Measurements from ENCODE around the gene PPP2R2D. TPM values are rescaled to one million over a fixed set of nuclear protein-coding genes. Genes with fewer than 3 reads are reported as not detected.

The PPP2R2D gene
- total RNA-seq, 4 donors from 2014 or later = 38.2 to 49.7 (median 41.0) TPM

- intact Hi-C loops (cut with DNase I) = no loop called here
- DNase-seq (ENCODE audit: extremely low spot score) = no peak
- Histone ChIP-seq H3K36me3 (no peaks in the 10 kb centered on the region), H3K4me3 (no peak overlapping the region), H3K27me3 (peaks cover 0 to 68% (median 6%) of the 10 kb centered on the region in 4 donors), H3K9me3 (no peaks in the 10 kb centered on the region), H3K4me1 (peaks cover 5 to 6% (median 5%) of the 10 kb centered on the region in 4 donors), H3K27ac (replicated peaks in 1 of 4) (no peak overlapping the region)
- TF ChIP-seq POLR2AphosphoS5 (IDR thresholded peaks at IDR 0.05) (no peak), POLR2A (IDR thresholded peaks at IDR 0.05; ENCODE audit: low read depth) (no peak), CTCF (IDR thresholded peaks at IDR 0.05) (no peak), EP300 (IDR thresholded peaks at IDR 0.05) (no peak)
- WGBS = 95% methylated on average over 17 of the region's 17 CpGs
Measured at GRCh38 chr10:131895116-131895515, 5.7 kb upstream of the PPP2R2D start.

- Histone ChIP-seq H3K4me1 (peaks cover 7 to 9% (median 7%) of the 10 kb centered on the region in 4 donors), H3K27me3 (peaks cover 0 to 58% (median 6%) of the 10 kb centered on the region in 4 donors), H3K9me3 (no peaks in the 10 kb centered on the region), H3K27ac (replicated peaks in 1 of 4) (no peak overlapping the region), H3K36me3 (no peaks in the 10 kb centered on the region), H3K4me3 (no peak overlapping the region)
- 74% methylated on average over 9 of the region's 9 CpGs for WGBS
- TF ChIP-seq POLR2A (IDR thresholded peaks at IDR 0.05; ENCODE audit: low read depth) (no peak), EP300 (IDR thresholded peaks at IDR 0.05) (no peak), CTCF (IDR thresholded peaks at IDR 0.05) (no peak), POLR2AphosphoS5 (IDR thresholded peaks at IDR 0.05) (no peak)
- no peak for DNase-seq (ENCODE audit: extremely low spot score)
- intact Hi-C loops (cut with DNase I) = no loop called here
Measured at GRCh38 chr10:131896403-131896802, 4.4 kb upstream of the PPP2R2D start.

- Histone ChIP-seq H3K4me3 (no peak overlapping the region), H3K36me3 (no peaks in the 10 kb centered on the region), H3K9me3 (no peaks in the 10 kb centered on the region), H3K27ac (replicated peaks in 1 of 4) (no peak overlapping the region), H3K4me1 (peaks cover 12 to 17% (median 16%) of the 10 kb centered on the region in 4 donors), H3K27me3 (peaks cover 0 to 48% (median 6%) of the 10 kb centered on the region in 4 donors)
- no peak for DNase-seq (ENCODE audit: extremely low spot score)
- intact Hi-C loops (cut with DNase I) = no loop called here
- 56% methylated on average over 13 of the region's 14 CpGs for WGBS
- TF ChIP-seq CTCF (IDR thresholded peaks at IDR 0.05) = no peak
- TF ChIP-seq EP300 (IDR thresholded peaks at IDR 0.05) = no peak
- no peak for TF ChIP-seq POLR2AphosphoS5 (IDR thresholded peaks at IDR 0.05)
- TF ChIP-seq POLR2A (IDR thresholded peaks at IDR 0.05; ENCODE audit: low read depth) = no peak
Measured at GRCh38 chr10:131897297-131897899, 3.4 kb upstream of the PPP2R2D start.

- TF ChIP-seq POLR2AphosphoS5 (IDR thresholded peaks at IDR 0.05) (no peak), EP300 (IDR thresholded peaks at IDR 0.05) (no peak), POLR2A (IDR thresholded peaks at IDR 0.05; ENCODE audit: low read depth) (no peak), CTCF (IDR thresholded peaks at IDR 0.05) (no peak)
- peaks cover 19 to 24% (median 22%) of the 10 kb centered on the region in 4 donors for H3K4me1 ChIP-seq
- WGBS = 74% methylated on average over 8 of the region's 8 CpGs
- H3K27ac ChIP-seq (replicated peaks in 1 of 4) = no peak overlapping the region
- no peak for DNase-seq (ENCODE audit: extremely low spot score)
- H3K27me3 ChIP-seq = peaks cover 0 to 41% (median 6%) of the 10 kb centered on the region in 4 donors
- no peaks in the 10 kb centered on the region for H3K36me3 ChIP-seq
- no peak overlapping the region for H3K4me3 ChIP-seq
- intact Hi-C loops (cut with DNase I) = no loop called here
- no peaks in the 10 kb centered on the region for H3K9me3 ChIP-seq
Measured at GRCh38 chr10:131898061-131898460, 2.7 kb upstream of the PPP2R2D start.

GRCh38 chr10:131898713-131899112, 2.1 kb upstream of the PPP2R2D start:
- no peak for TF ChIP-seq CTCF (IDR thresholded peaks at IDR 0.05)
- no peak for TF ChIP-seq EP300 (IDR thresholded peaks at IDR 0.05)
- Histone ChIP-seq H3K27me3 (peaks cover 0 to 36% (median 6%) of the 10 kb centered on the region in 4 donors), H3K9me3 (no peaks in the 10 kb centered on the region), H3K4me1 (peaks cover 24 to 30% (median 29%) of the 10 kb centered on the region in 4 donors), H3K27ac (replicated peaks in 1 of 4) (no peak overlapping the region), H3K4me3 (no peak overlapping the region), H3K36me3 (no peaks in the 10 kb centered on the region)
- DNase-seq (ENCODE audit: extremely low spot score) = no peak
- intact Hi-C loops (cut with DNase I) = no loop called here
- WGBS = 44% methylated on average over 5 of the region's 5 CpGs
